Measurements from ENCODE around the gene RPTOR.

DNA sequence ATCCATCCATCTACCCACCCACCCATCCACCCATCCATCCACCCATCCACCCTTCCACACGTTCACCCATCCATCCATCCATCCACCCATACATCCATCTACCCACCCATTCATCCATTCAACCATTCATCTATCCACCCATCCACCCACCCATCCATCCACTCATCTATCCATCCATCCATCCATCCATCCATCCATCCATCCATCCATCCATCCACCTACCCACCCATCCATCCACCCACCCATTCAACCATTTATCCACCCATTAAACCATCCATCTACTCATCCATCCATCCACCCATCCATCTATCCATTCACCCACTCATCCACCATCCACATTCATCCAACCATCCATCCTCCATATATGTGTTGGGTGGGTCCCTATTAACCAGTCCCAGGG lies 26.2 kb upstream of the RPTOR start:
- TF ChIP-seq, protein P1, sequence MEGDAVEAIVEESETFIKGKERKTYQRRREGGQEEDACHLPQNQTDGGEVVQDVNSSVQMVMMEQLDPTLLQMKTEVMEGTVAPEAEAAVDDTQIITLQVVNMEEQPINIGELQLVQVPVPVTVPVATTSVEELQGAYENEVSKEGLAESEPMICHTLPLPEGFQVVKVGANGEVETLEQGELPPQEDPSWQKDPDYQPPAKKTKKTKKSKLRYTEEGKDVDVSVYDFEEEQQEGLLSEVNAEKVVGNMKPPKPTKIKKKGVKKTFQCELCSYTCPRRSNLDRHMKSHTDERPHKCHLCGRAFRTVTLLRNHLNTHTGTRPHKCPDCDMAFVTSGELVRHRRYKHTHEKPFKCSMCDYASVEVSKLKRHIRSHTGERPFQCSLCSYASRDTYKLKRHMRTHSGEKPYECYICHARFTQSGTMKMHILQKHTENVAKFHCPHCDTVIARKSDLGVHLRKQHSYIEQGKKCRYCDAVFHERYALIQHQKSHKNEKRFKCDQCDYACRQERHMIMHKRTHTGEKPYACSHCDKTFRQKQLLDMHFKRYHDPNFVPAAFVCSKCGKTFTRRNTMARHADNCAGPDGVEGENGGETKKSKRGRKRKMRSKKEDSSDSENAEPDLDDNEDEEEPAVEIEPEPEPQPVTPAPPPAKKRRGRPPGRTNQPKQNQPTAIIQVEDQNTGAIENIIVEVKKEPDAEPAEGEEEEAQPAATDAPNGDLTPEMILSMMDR (IDR thresholded peaks at IDR 0.05; ENCODE audit: insufficient read depth, low read length) = no peak
- no peak for TF ChIP-seq POLR2AphosphoS5 (IDR thresholded peaks at IDR 0.05; ENCODE audit: low read depth)
- TF ChIP-seq, protein P2, sequence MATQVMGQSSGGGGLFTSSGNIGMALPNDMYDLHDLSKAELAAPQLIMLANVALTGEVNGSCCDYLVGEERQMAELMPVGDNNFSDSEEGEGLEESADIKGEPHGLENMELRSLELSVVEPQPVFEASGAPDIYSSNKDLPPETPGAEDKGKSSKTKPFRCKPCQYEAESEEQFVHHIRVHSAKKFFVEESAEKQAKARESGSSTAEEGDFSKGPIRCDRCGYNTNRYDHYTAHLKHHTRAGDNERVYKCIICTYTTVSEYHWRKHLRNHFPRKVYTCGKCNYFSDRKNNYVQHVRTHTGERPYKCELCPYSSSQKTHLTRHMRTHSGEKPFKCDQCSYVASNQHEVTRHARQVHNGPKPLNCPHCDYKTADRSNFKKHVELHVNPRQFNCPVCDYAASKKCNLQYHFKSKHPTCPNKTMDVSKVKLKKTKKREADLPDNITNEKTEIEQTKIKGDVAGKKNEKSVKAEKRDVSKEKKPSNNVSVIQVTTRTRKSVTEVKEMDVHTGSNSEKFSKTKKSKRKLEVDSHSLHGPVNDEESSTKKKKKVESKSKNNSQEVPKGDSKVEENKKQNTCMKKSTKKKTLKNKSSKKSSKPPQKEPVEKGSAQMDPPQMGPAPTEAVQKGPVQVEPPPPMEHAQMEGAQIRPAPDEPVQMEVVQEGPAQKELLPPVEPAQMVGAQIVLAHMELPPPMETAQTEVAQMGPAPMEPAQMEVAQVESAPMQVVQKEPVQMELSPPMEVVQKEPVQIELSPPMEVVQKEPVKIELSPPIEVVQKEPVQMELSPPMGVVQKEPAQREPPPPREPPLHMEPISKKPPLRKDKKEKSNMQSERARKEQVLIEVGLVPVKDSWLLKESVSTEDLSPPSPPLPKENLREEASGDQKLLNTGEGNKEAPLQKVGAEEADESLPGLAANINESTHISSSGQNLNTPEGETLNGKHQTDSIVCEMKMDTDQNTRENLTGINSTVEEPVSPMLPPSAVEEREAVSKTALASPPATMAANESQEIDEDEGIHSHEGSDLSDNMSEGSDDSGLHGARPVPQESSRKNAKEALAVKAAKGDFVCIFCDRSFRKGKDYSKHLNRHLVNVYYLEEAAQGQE (IDR thresholded peaks at IDR 0.05; ENCODE audit: insufficient replicate concordance, low read depth) = no peak
- TF ChIP-seq SPI1 (IDR thresholded peaks at IDR 0.05; ENCODE audit: borderline replicate concordance, low read depth) = no peak
